BLaER1 treated with 17β-estradiol and CSF1 and Interleukin-3, amounts not matched to agents 10 nM and 100 nM (cell line): ENCODE data around the gene YPEL4.
A peak's percentile ranks its signal among the peaks of the same experiment; 100 is the strongest.

Experiments
- H3K27ac ChIP-seq, 11 experiments: shearing (Covaris generic); formaldehyde crosslinking; 2 replicates each; pipeline ENCODE4 v1.8.1; 2022
- H3K27me3 ChIP-seq, 11 experiments: shearing (Covaris generic); formaldehyde crosslinking; 2 replicates each; pipeline ENCODE4 v1.8.1; 2022
- H3K36me3 ChIP-seq, 11 experiments: shearing (Covaris generic); formaldehyde crosslinking; 2 replicates each; pipeline ENCODE4 v1.8.1; 2022
- H3K4me1 ChIP-seq, 10 experiments: shearing (Covaris generic); formaldehyde crosslinking; 2 replicates each; pipeline ENCODE4 v1.8.1; 2022
- H3K4me2 ChIP-seq, 11 experiments: shearing (Covaris generic); formaldehyde crosslinking; 2 replicates each; pipeline ENCODE4 v1.8.1; 2022
- H3K4me3 ChIP-seq, 10 experiments: shearing (Covaris generic); formaldehyde crosslinking; 2 replicates each; pipeline ENCODE4 v1.8.1; 2022
- H3K9ac ChIP-seq, 11 experiments: shearing (Covaris generic); formaldehyde crosslinking; 2 replicates each; pipeline ENCODE4 v1.8.1; 2022
- H3K9me3 ChIP-seq, 11 experiments: shearing (Covaris generic); formaldehyde crosslinking; replicated peaks in 1 of 11; 2 replicates each; pipeline ENCODE4 v1.8.1; 2022
- H4K20me1 ChIP-seq, 11 experiments: shearing (Covaris generic); formaldehyde crosslinking; 2 replicates each; pipeline ENCODE4 v1.8.1; 2022
- Cebpa-rat ChIP-seq, 11 experiments: shearing (Covaris generic); IDR thresholded peaks; 2 replicates each; pipeline ENCODE4 v1.8.1; 2022

YPEL4 gene

DNA sequence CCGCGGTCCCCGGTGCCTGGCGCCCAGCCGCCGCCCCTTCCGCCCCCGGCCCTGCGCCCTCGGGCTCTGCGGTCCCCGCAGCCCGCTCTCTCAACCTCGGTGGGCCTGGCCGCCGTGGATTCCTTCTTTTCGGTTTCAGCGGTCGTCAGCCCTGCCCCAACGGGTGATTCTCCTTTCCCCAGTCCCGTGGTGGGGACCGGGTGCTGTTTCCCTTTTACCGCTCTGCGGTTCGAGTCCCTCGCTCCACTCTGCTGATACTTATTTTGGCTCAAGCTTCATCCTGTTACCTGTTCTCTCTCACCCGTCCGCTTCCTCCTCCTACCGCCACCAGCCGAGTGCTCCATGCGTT is 18.7 kb upstream of the YPEL4 start:
- Histone ChIP-seq H3K36me3 (peaks cover 19 to 32% (median 26%) of the 10 kb centered on the region in 11 experiments), H3K9ac (peak overlapping the region; percentile 93 to 100 (median 98)), H3K9me3 (no peaks in the 10 kb centered on the region), H3K27ac (peak overlapping the region; percentile 96 to 100 (median 98)), H4K20me1 (peaks cover 38 to 53% (median 47%) of the 10 kb centered on the region in 11 experiments), H3K27me3 (no peaks in the 10 kb centered on the region), H3K4me1 (peaks cover 18 to 56% (median 33%) of the 10 kb centered on the region in 10 experiments), H3K4me3 (peak overlapping the region; percentile 76 to 99 (median 96)), H3K4me2 (peak overlapping the region; percentile 84 to 96 (median 91))
- TF ChIP-seq Cebpa-rat (IDR thresholded peaks at IDR 0.05) = no peak

DNA sequence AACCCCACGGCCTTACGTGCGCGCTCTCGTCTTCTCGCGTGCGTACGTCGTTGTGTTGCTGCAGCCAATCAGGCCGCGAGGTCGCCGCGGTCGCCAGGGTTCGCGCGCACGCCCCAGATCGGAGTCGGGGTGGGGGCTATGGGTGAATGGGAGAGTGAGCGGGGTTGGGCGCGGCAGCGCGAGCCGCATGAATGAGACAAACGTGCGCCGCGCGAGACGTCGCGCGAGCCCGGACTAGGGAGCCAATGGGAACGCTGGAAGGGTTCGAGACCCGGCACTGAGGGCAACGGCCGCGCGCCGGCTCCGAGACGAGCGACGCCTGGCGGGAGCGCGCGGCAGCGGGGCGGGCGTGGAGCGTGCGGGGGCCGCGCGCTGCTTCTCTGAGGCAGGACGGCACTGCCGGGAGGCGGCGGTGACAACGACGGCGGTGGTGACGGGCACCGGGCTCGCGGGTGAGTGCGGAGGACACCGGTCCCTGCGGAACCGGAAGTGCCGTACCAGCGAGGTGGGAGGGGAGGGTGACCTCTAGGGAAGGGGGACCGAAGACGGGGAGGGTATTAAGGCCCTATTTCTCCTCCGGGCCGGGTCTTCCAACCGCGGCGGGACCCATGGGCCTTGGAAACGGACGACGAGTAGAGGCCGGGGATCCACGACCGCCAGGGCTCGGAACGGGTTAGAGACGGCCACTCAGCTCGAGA is 18.2 kb upstream of the YPEL4 start, which contains the start of gene ZDHHC5:
Gene ZDHHC5 (plus strand): TSS at position 379 of the 698 bp plus-strand sequence. CDS start 4,977 bp downstream, outside the sequence.
- Histone ChIP-seq H3K4me2 (peak within 1 kb of the TSS; percentile 88 to 96 (median 91)), H3K27ac (peak within 1 kb of the TSS; percentile 96 to 100 (median 98)), H3K36me3 (peaks cover 13 to 30% (median 21%) of the 10 kb centered on the region in 11 experiments), H3K27me3 (no peaks in the 10 kb centered on the region), H4K20me1 (peaks cover 33 to 49% (median 42%) of the 10 kb centered on the region in 11 experiments), H3K4me1 (peaks cover 18 to 51% (median 28%) of the 10 kb centered on the region in 10 experiments), H3K4me3 (peak within 1 kb of the TSS; percentile 76 to 99 (median 96)), H3K9ac (peak within 1 kb of the TSS; percentile 93 to 100 (median 98)), H3K9me3 (no peaks in the 10 kb centered on the region)
- TF ChIP-seq Cebpa-rat (IDR thresholded peaks at IDR 0.05) = no peak

DNA sequence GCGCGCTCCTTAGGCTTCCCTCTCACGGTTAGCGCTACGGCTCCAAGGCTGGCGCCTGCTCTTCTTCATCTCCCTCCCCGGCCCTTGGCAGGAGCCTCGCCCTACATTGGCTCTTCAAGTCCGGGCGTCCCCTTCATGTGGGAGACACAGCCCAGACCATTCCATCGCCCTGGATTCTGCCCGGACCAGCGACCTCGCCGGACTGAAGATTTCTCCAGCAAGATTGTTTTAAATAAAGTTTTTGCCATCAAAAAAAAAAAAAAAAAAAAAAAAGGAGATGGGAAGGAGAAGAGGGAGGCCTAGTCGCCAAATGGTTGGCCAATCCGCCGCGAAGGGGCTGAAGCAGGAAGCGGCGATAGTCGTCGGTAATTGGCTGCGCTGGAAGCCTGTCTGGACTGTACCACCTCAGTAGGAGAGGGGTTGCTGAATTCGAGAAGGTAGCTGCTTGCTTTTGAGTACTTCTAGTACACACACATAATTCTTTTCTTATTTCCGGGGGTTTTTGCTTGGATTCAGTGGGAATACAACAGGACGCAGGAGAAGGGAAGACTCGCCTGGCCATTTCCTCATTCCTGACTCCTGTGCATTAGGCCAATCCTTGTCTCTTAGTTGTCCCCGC is 17.5 kb upstream of the YPEL4 start:
- H3K27ac ChIP-seq = peak overlapping the region; percentile 96 to 100 (median 98)
- H3K27me3 ChIP-seq = no peaks in the 10 kb centered on the region
- TF ChIP-seq Cebpa-rat (IDR thresholded peaks at IDR 0.05) = 0 out of 22 replicates have a peak, but pooled peaks of 1 of the 11 experiments have one; percentile 19
- H3K4me2 ChIP-seq = peak overlapping the region; percentile 74 to 91 (median 88)
- no peaks in the 10 kb centered on the region for H3K9me3 ChIP-seq
- peaks cover 18 to 45% (median 27%) of the 10 kb centered on the region in 10 experiments for H3K4me1 ChIP-seq
- H3K4me3 ChIP-seq = peak overlapping the region; percentile 76 to 99 (median 96)
- H4K20me1 ChIP-seq = peaks cover 27 to 49% (median 35%) of the 10 kb centered on the region in 11 experiments; a peak in 21 of 22 replicates
- peak overlapping the region; percentile 93 to 100 (median 98) for H3K9ac ChIP-seq
- peaks cover 13 to 30% (median 19%) of the 10 kb centered on the region in 11 experiments for H3K36me3 ChIP-seq

DNA sequence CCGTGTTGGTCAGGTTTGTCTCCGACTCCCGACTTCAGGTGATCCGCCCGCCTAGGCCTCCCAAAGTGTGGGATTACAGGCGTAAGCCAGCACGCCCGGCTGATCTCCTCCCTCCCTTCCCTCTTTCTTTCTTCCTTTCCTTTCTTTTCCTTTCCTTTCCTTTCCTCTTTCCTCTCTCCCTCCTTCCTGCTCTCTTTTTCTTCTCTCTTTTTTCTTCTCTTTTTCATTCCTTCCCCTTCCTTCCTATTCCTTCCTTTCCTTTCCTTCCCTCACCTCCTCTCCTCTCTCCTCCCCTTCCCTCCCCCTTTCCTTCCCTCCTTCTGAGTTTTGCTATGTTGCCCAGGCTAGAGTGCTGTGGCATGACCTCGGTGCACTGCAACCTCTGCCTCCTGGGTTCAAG is 14.3 kb upstream of the YPEL4 start:
- Histone ChIP-seq H3K4me2 (no peak overlapping the region), H3K9ac (0 out of 22 replicates have a peak overlapping the region, but pooled peaks of 1 of the 11 experiments have one; percentile 5), H3K4me3 (no peak overlapping the region), H4K20me1 (peaks cover 0 to 48% (median 17%) of the 10 kb centered on the region in 11 experiments; a peak in 15 of 22 replicates), H3K27me3 (no peaks in the 10 kb centered on the region), H3K9me3 (no peaks in the 10 kb centered on the region), H3K36me3 (peaks cover 35 to 44% (median 37%) of the 10 kb centered on the region in 11 experiments), H3K27ac (no peak overlapping the region), H3K4me1 (peaks cover 10 to 29% (median 16%) of the 10 kb centered on the region in 10 experiments)
- no peak for TF ChIP-seq Cebpa-rat (IDR thresholded peaks at IDR 0.05)

DNA sequence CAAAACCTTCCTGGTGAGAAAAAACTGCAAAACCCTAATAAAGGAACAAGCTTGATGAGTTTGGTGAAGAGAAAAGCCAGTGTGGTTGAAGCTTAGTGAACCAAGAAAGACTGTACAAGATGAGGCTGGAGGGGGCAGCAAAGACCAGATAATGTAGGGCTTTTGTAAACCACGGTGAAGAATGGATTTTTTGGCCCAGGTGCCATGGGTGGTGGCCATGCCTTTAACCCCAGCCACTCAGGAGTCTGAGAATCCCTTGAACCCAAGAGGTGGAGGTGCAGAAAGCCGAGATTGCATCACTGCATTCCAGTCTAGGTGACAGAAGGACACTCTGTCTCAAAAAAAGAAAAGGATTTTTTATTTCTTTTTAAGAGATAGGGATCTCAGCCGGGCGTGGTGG is 13.2 kb upstream of the YPEL4 start:
- peaks cover 17 to 39% (median 25%) of the 10 kb centered on the region in 10 experiments for H3K4me1 ChIP-seq
- H3K4me3 ChIP-seq = no peak overlapping the region
- no peak overlapping the region for H3K27ac ChIP-seq
- peaks cover 0 to 51% (median 18%) of the 10 kb centered on the region in 11 experiments; a peak in 12 of 22 replicates for H4K20me1 ChIP-seq
- H3K27me3 ChIP-seq = no peaks in the 10 kb centered on the region
- no peak for TF ChIP-seq Cebpa-rat (IDR thresholded peaks at IDR 0.05)
- H3K4me2 ChIP-seq = no peak overlapping the region
- peak overlapping the region in 6 of 11 experiments; percentile 3 to 50 (median 22); a peak in 5 of 22 replicates for H3K9ac ChIP-seq
- H3K9me3 ChIP-seq = no peaks in the 10 kb centered on the region
- H3K36me3 ChIP-seq = peaks cover 36 to 45% (median 41%) of the 10 kb centered on the region in 11 experiments

DNA sequence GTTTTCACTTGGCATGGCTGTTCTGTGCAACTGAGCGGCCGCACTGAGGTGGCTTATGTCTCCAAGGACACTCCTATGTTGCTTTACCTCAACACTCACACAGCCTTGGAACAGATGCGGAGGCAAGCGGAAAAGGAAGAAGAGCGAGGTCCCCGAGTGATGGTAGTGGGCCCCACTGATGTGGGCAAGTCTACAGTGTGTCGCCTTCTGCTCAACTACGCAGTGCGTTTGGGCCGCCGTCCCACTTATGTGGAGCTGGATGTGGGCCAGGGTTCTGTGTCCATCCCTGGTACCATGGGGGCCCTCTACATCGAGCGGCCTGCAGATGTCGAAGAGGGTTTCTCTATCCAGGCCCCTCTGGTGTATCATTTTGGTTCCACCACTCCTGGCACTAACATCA is 10.0 kb upstream of the YPEL4 start:
- Histone ChIP-seq H3K4me3 (no peak overlapping the region), H3K4me1 (peaks cover 15 to 35% (median 20%) of the 10 kb centered on the region in 10 experiments), H3K9ac (peak overlapping the region in 9 of 11 experiments; percentile 8 to 88 (median 22); a peak in 9 of 22 replicates), H4K20me1 (peaks cover 0 to 52% (median 18%) of the 10 kb centered on the region in 11 experiments; a peak in 12 of 22 replicates), H3K36me3 (peaks cover 36 to 45% (median 41%) of the 10 kb centered on the region in 11 experiments), H3K4me2 (peak overlapping the region in 1 of 11 experiments; percentile 95; a peak in 1 of 22 replicates), H3K9me3 (no peaks in the 10 kb centered on the region), H3K27ac (no peak overlapping the region), H3K27me3 (no peaks in the 10 kb centered on the region)
- TF ChIP-seq Cebpa-rat (IDR thresholded peaks at IDR 0.05) = no peak

DNA sequence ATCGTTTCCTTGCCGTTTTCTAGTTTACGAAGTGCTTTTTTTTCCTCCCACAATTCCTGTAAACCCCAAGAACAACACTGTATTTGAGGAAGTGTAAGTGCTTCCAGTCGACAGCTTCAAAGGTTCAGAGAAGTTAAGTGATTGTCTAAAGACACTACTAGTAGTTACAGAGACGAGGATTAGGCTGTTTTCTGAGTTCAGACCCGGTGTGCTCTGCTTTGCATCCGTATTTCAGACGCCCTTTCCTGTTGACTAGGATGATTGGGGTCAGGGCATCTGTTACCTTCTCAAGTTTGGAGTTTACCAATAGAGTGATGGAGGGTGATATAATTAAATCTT is 8.3 kb upstream of the YPEL4 start:
- peak overlapping the region; percentile 84 to 96 (median 93) for H3K4me2 ChIP-seq
- peak overlapping the region; percentile 66 to 95 (median 76) for H3K4me3 ChIP-seq
- H3K27me3 ChIP-seq = no peaks in the 10 kb centered on the region
- H3K4me1 ChIP-seq = peaks cover 18 to 45% (median 29%) of the 10 kb centered on the region in 10 experiments
- peak overlapping the region; percentile 78 to 92 (median 84) for H3K9ac ChIP-seq
- TF ChIP-seq Cebpa-rat (IDR thresholded peaks at IDR 0.05) = no peak
- peaks cover 0 to 50% (median 18%) of the 10 kb centered on the region in 11 experiments; a peak in 12 of 22 replicates for H4K20me1 ChIP-seq
- H3K27ac ChIP-seq = peak overlapping the region; percentile 66 to 83 (median 77); a peak in 21 of 22 replicates
- no peaks in the 10 kb centered on the region for H3K9me3 ChIP-seq
- H3K36me3 ChIP-seq = peaks cover 36 to 43% (median 39%) of the 10 kb centered on the region in 11 experiments

DNA sequence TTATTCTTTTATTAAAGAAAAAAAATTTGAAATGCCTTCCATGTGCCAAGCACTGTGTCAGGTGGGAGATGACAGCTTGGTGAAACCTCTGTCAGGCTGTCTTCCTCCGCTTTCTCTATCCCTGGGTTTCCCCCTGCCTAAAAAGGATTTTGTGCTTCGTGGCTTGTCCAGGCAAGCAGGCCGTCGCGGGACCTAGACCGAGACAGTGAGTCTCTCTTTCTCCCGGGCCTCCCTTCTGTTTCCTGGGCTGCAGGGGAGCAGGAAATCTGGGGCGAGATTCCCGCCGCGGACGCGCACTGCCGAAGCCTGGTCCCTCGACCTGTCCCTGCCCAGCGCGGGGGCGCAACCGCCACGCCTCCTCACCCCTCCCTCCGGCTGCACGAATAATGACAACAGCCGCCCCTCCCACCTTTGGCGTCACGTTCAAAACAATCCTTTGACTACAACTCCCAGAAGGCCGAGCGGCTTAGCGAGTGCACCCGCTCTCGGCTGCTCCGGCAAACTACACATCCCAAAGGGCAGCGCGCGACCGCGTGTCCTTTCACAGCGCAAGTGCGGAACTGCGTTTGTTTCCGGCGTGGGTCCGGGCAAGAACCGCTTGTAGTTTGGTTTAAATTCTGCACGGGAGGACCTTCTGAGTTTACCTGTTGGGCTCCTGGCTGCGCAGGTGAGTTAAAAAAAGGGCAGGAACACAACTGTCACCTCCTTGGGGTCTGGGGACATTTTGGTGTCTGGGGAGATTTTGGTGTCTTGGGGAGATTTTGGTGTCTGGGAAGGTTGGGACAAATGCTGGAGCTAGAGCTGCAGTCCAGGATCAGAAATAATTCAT is 7.7 kb upstream of the YPEL4 start, which contains the start of gene CLP1:
Gene CLP1 (plus strand): TSS at position 569 of the 829 bp plus-strand sequence. CDS start 1,715 bp downstream, outside the sequence.
- Histone ChIP-seq H3K27me3 (no peaks in the 10 kb centered on the region), H3K9ac (peak within 1 kb of the TSS; percentile 78 to 92 (median 84)), H3K4me2 (peak within 1 kb of the TSS; percentile 84 to 96 (median 93)), H3K4me3 (peak within 1 kb of the TSS; percentile 66 to 95 (median 76)), H3K36me3 (peaks cover 31 to 38% (median 36%) of the 10 kb centered on the region in 11 experiments), H3K9me3 (no peaks in the 10 kb centered on the region), H4K20me1 (peaks cover 0 to 45% (median 18%) of the 10 kb centered on the region in 11 experiments; a peak in 12 of 22 replicates), H3K4me1 (peaks cover 22 to 51% (median 34%) of the 10 kb centered on the region in 10 experiments), H3K27ac (peak within 1 kb of the TSS; percentile 66 to 83 (median 77))
- TF ChIP-seq Cebpa-rat (IDR thresholded peaks at IDR 0.05) = no peak
